IPS DF 19.7 (cell line): ENCODE measurements around the gene KRT9.
"Not testable (repeated sequence)": the region's sequence is repeated elsewhere in the genome, so short reads cannot be mapped to it uniquely, and the experiment has no call there.

Experiments
- DNase-seq: peaks from one replicate; pipeline ENCODE4 v3.0.0-alpha.2; 2013; ENCODE audit warnings: low read depth, low spot score

The KRT9 gene, protein sequence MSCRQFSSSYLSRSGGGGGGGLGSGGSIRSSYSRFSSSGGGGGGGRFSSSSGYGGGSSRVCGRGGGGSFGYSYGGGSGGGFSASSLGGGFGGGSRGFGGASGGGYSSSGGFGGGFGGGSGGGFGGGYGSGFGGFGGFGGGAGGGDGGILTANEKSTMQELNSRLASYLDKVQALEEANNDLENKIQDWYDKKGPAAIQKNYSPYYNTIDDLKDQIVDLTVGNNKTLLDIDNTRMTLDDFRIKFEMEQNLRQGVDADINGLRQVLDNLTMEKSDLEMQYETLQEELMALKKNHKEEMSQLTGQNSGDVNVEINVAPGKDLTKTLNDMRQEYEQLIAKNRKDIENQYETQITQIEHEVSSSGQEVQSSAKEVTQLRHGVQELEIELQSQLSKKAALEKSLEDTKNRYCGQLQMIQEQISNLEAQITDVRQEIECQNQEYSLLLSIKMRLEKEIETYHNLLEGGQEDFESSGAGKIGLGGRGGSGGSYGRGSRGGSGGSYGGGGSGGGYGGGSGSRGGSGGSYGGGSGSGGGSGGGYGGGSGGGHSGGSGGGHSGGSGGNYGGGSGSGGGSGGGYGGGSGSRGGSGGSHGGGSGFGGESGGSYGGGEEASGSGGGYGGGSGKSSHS

DNA sequence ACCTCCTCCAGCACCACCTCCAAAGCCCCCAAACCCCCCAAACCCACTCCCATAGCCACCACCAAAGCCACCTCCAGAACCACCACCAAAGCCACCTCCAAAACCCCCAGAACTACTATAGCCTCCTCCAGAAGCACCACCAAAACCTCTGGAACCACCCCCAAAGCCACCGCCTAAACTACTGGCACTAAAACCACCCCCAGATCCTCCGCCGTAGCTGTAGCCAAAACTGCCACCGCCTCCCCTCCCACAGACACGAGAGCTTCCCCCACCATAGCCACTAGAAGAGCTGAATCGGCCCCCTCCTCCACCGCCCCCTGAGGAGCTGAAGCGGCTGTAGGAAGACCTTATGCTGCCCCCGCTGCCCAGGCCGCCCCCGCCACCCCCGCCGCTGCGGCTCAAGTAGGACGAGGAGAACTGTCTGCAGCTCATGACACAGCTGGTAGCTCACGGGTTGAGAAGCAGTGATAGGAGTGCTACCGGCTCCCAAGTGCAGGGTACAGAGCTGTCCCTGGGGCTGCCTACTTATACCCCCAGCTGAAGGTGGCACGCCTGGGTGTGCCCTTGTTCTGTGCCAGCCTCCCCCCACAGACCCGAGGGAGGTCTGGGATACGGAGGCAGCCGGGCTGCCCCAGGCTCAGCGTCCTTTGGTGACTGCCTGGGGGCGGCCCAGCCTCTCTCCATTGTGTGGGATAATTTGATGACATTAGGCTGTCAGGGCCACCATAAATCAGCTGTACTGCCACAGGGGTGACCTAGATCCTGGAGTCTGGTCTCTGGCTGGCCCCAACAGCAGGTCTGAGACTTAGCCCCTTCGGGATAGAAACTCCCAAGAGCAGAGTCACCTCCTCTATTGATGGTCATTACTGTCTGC is at the start of gene KRT9:
TSS of gene KRT9 (minus strand) at position 499 of the 874 bp plus-strand sequence. CDS start at position 432, 67 bp downstream.
- no peak for DNase-seq

DNA sequence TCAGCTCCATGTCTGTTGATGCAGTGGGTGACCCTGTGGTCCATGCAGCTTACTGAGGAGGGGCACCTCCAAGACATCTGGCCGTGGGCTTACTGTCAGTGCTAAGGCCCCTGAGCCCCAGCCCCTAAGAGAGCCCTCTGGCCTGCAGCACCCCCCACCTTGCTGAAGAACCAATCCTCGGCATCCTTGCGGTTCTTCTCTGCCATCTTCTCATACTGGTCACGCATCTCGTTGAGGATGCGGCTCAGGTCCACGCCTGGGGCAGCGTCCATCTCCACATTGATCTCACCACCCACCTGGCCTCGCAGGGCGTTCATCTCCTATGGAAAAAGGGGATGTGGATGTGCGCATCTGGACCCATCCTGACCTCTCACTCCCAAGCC is 49.6 kb upstream of the KRT9 start:
- not testable (repeated sequence) for DNase-seq

DNA sequence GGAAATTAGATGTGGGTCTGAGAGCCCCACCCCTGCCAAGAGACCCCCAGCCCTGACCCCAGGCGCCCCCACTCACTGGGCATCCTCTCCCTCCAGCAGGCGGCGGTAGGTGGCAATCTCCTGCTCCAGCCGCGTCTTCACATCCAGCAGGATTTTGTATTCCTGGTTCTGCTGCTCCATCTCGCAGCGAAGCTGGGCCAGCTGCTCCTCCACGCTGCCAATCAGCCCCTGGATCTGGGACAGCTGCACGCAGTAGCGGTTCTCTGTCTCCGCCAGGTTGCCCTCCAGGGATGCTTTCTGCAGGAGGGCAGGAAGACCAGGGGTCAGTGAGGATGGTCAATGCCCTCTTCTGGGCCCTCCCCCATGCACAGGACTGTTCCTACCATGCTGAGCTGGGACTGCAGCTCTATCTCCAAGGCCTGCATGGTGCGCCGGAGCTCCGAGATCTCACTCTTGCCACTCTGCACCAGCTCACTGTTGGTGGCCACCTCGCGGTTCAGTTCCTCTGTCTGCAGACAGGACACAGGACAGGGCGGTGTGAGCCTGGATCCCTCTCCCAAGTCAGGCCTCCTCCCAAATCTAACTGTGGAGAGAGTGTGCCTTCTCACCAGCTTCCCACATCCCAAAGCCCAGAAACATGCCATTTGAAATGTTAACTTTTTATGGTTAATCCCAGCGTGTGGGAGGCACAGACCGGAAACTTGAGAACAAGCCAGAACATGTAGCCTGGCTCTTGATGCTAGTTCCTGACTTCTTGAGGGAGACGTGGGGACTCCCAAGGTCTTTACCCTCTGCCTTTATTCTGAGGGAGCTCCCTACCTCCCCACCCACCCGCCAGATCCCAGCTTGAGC is 49.0 kb upstream of the KRT9 start:
- no peak for DNase-seq

DNA sequence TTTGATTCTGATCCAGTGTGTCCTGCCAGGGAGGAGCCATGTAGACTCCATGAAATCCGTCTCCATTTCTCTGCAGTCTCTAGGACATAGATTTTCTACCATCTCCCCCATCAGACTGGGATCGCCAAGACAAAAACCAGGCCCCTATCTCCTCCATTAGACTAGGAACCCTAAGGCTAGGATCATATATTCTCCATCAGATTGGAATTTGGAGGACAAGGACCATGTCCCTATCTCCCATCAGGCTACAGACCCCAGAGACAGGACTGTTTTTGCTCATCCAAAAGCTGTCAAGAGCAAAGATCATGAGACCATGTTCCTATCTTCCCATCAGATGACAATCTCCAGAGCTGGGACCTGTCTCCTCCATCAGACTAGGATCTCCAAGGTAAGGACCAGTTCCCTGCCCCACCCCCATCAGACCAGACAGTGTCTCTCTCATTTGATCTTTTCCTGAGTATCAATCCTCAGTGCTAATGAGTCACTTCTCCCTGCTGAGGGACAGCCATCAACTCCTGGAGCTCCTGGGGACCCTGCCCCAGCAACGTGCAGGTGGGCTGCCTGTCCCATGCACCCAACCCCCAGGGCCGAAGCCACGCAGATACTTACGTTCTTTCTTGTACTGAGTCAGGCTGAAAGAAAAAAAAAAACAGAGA is 48.2 kb upstream of the KRT9 start:
- DNase-seq, result not testable (repeated sequence)

DNA sequence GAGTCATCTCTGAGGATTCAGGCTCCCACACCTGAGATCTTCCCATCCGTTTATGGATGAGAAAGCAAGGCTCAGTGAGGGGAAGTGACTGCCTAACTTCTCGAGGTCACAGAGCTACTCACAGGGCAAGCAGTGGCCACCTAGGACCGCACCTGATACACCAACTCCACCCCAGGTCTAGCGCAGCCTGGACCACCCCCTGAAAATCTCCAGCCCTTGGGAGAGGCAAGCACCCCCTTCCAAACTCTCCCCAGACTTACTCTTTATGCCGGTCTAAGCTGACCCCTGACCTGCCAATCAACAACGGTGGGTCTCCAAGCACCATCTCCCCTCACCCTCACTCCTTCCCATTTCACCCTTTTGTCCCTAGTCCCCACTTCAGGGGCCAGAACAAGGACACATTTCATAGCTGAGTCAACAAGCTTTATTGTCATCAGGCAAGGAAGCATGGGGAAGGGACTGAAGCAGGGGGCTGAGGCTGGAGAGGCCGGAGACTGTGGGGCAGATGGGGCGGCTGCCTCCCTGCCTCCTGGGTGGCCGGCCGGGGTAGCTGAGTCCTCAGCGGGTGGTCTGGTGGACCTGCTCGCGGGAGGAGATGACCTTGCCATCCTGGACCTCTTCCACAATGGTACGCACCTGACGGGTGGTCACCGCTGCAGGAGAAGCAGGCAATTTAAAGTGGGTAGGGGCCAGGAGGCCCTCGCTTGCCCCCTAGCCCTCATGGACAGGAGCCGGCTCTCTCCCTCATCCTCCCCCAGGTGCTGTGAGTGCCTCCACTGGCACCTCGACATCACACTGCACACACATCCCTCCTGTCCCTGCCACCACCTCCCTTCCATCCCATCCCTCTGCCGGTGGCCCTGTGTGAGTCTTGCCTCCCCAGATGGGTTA is 47.4 kb upstream of the KRT9 start:
- DNase-seq, result no peak

DNA sequence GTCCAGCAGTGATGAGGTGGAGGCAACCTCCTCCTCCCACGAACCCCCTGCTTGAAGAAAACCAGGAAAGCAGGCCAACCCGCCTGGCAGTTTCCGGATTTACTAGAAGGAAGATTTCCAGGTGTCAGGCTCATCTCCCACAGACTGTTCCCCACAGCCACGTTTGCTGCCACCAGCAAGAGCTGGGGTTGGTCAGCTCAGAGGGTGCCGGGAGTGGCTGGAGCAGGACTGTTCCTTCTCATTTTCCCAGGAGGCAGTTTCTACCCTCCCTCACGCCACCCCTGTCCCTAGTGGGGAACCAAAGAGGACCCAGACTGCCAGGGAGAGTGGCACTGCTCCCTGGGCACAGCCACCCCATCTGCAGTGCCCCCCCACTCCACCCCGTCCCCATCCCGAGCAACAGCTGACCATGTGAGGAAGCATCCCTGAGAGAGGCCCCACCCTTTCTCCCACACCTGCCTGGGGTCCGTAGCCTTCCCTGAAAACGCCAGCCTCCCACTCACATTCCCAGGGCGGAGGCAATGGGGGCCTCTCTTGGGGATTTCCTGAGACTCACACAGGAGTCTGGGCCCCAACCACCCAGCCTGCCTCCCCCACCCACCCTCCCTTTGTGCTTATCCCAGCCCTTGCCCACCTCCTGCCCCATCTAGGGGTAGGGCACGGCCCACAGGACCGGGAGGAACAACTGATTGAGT is 46.6 kb upstream of the KRT9 start:
- DNase-seq, result no peak

DNA sequence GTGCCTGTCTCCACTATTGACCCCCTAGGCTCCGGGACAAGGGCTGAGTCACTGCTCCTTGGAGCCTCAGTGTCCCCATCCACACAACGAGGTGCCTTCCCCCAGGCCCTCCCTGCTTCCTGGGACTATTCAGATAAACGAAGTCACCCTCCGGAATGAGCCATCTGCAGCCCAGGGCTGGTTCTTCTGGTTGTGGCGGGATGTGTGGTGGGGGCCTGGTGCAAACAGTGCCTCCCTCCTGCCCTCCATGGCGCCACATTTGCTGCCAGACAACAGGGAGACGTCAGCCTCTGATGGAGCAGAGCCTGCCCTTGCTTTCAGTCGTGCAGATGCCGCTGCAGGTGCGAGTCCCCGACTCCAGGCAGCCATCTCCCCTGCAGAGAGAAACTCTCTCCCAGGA is 45.8 kb upstream of the KRT9 start:
- DNase-seq, result no peak

DNA sequence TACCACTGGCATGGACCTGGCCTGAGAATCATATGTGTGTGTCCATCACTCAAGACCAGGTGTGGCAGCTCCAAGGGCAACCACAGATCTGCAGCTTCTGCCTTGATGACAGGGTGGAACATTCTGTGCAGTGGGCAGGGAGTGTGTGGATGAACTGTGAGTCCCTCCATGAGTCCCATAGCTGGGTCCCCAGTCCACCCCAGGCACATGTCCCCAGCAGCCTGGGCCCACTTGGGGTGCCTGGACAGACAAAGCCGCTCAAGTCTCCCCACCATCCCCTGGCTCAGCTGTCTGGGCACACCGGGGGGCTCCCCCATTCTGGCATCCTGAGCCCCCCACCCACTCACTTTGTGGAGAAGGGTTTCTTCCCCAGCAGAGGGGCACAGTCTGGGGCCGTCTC is 45.3 kb upstream of the KRT9 start:
- DNase-seq, result no peak

DNA sequence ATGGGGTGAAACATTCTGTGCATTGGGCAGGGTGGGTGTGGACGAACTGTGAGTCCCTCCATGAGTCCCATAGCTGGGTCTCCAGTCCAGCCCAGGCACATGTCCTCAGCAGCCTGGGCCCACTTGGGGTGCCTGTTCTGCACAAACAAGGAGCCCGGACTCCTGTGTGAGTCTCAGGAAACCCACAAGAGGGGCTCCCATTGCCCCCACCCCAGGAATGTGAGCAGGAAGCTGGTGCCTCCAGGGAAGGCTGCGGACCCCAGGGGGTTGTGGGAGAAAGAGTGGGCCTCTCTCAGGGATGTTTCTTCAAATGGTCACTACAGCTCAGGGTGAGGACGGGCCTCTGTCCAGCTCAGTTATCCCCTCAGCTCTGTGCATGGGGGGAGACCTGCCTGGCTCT is 44.6 kb upstream of the KRT9 start:
- not testable (repeated sequence) for DNase-seq

DNA sequence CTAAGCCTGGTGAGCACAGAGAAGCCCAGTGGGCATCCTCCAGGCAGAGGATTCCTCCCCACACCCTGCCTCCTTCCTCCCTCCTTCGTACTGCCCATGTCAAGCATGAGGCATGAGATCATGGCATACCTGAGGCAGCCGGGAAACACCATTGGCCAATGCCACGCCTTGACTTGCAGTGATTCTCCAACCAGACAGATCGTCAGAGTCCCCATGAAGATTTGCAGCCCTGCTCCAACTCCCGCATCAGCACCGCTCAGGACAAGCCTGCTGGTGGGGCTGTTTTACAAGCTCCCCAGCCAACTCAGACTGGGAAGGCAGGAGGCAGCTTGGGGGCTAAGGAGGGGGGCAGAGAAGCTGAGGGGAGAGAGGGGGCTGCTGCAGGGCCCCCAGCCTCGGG is 43.6 kb upstream of the KRT9 start:
- no peak for DNase-seq

DNA sequence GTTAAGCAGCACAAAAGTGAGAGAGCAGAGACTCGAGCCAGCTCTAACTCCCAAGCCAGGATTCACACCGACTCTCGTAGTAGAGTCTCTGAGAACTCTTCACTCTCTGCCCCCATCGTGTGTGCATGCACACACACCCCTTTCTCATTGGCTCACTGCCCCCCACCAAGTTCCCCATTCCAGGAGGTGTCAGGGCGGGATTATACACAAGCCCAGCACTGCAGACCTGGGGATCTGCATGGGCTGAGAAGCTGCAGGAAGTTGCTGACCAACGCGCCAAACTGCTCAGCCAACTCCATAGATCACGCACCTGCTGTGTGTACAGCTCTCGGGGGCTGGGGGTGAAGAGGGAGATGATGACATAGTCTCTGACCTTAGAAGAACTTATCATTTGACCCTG is 42.9 kb upstream of the KRT9 start:
- DNase-seq, result not testable (repeated sequence)

DNA sequence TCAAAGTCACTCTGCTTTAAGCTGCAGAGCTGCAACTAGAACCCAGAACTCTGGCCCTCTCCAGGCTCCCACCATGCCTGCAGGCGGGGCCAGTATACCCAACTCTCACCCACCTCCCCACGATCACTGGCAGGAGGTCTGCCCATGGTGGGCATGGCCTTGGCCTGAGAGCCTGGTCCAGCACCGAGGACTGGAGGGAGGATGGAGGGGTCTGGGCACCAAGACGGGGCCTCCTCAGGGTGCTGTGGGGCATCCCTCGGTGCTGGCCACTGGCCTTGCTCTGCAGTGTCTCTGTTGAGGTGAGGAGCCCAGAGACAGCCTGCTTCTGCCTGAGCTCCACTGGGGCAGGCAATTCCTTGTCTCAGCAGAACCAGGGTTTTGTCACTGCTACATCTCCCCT is 42.2 kb upstream of the KRT9 start:
- DNase-seq, result no peak

DNA sequence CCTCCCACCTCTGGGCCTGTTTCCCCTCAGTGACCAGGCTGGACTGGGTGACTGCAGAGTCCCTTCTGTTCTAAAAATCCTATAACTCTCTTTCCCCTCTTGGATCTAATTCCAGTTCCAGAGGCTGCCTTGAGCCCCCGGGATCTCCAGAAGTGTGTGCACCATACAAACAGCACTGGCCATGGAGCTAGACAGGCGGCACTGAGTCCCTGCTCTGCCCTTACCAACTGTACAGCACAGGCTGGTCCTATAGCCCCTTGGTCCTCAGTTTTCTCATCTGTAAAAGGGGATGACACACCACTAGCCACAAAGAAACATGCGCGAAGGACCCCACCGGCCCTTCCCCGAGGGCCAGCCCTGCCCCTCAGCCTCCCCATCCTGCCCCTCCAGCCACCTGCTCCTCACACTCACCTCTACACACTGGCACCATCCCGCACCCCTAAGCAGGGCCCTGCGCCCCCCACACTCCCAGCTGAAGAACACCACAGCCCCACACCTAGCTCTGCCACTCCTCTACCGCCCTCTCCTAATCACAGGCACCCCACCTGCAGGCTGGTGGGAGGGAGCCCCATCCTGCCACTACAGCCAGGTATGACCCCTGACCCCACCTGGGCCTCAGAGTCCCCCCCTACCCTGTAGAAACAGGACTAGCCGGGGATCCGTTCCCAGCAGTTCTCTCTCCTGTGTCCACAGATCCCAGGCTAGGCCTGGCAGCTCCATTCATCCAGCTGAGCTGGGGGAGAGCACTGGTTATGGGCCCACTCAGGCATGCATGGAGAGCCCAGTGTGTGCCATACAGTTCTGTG is 41.6 kb upstream of the KRT9 start:
- no peak for DNase-seq

DNA sequence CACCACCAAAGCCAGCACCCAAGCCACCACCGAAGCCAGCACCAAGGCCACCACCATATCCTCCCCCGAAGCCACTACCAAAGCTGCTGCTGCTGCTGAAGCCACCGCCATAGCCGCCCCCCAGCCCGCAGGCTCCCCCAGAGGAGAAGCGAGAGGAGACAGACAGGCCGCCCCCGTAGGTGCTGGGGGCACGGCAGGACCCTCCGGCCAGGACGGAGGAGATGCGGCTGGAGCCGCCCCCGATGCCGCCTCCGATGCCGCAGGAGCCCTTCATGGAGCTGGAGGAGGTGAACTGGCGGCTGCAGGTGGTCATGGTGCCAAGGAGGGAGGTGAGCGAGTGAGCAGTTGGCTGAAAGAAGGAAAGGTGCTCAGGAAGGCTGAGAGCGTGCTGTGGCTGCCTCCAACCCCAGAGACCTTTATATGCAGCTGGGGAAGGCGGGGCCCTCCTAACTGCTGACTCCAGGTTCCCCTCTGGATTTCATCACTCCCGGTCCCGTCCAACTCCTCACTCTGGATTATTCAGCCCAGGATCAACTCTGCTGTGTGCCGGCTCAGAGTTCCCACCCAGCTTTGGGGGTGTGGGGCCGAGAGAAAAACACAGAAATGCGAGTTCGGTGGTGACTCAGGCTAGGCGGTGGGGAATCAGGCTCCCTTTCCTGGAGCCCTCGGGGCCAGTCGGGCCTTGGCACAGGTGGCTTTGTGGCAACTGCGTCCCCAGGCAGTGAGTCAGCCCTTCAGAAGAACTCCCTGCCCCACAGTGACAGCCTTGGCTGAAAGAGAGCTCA is 40.7 kb upstream of the KRT9 start, which contains the start of gene KRT16:
TSS of gene KRT16 (minus strand) at position 392 of the 785 bp plus-strand sequence. CDS start at position 313, 79 bp downstream.
- not testable (repeated sequence) for DNase-seq

DNA sequence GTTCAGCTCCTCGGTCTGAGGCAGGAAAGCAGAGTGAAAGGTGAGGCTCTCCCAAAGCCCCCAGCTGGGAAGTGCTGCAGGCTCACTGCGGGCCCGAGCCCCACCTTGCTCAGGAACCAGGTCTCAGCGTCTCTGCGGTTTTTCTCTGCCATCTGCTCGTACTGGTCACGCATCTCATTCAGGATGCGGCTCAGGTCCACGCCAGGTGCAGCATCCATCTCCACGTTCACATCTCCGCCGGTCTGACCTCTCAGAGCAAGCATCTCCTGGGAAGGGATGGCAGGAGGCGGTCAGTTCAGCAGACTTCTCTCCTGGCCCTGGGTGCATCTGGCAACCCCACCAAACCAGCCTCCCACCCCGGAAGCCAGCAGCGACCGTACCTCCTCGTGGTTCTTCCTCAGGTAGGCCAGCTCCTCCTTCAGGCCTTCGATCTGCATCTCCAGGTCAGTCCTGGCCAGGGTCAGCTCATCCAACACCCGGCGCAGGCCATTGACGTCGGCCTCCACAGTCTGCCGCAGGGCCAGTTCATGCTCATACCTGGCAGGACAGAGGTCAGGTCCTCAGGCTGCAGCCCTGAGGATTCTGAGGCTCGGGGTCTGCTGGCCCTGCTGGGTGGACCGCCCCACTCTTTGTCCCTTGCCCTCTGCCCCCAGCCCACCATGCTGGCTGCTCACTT is 39.2 kb upstream of the KRT9 start:
- DNase-seq, result no peak

DNA sequence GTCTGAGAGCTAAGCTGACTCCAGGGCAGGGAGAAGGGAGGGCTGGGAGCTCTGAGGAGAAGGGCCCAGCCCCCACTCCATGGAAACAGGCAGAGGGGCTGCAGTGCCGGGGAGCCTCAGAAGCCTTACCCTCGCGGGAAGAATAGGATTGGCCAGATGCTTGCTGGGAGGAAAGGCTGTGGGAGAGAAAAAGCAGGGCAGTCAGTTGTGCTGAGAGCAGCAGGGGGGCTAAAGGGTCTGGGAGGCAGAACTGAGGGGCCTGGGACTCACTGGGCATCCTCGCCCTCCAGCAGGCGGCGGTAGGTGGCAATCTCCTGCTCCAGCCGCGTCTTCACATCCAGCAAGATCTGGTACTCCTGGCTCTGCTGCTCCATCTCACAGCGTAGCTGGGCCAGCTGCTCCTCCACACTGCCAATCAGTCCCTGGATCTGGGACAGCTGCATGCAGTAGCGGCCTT is 38.2 kb upstream of the KRT9 start:
- DNase-seq, result not testable (repeated sequence)

DNA sequence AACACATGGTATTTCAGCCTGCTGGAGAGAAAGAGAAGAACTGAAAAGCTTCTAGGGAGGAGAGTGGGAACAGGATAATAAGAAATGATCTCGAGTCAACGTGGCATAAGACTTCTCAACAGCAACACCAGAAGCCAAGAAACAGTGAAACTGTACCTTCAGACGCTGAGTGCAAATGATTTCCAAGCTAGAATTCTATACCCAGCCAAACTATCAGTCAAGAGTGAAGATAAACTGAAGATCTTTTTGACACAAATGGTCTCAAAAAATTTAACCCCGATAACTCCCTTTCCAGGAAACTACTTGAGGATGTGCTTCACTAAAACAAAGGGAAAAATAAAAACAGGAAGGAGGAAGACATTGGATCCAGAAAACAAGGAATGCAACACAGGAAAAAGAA is 35.1 kb upstream of the KRT9 start:
- not testable (repeated sequence) for DNase-seq
